Measurements from ENCODE around the gene NCDN.

The NCDN gene

GRCh38 chr1:35557611-35558373, at the start of gene NCDN:
Gene NCDN, plus strand, starts transcription at chr1:35557799. Its CDS starts 392 bp downstream, at chr1:35558191.
- DNase-seq (ENCODE audit: low read depth, low spot score), result peak; percentile 89

- no peak for DNase-seq (ENCODE audit: low read depth, low spot score)
These were observed 49.7 kb upstream of the NCDN start for GRCh38 chr1:35507947-35508346.

GRCh38 chr1:35509558-35509957, 48.0 kb upstream of the NCDN start:
- DNase-seq (ENCODE audit: low read depth, low spot score), result no peak

GRCh38 chr1:35511305-35511704, 46.3 kb upstream of the NCDN start:
- DNase-seq (ENCODE audit: low read depth, low spot score), result no peak

- no peak for DNase-seq (ENCODE audit: low read depth, low spot score)
These were observed 39.4 kb upstream of the NCDN start for GRCh38 chr1:35518183-35518582.

GRCh38 chr1:35519432-35519831, 38.2 kb upstream of the NCDN start:
- no peak for DNase-seq (ENCODE audit: low read depth, low spot score)

- no peak for DNase-seq (ENCODE audit: low read depth, low spot score)
These were observed 33.5 kb upstream of the NCDN start for GRCh38 chr1:35524106-35524505.

GRCh38 chr1:35530168-35530567, 27.4 kb upstream of the NCDN start:
- no peak for DNase-seq (ENCODE audit: low read depth, low spot score)

- no peak for DNase-seq (ENCODE audit: low read depth, low spot score)
These were observed 26.7 kb upstream of the NCDN start for GRCh38 chr1:35530946-35531345.

GRCh38 chr1:35531368-35531767, 26.2 kb upstream of the NCDN start:
- DNase-seq (ENCODE audit: low read depth, low spot score), result no peak

- no peak for DNase-seq (ENCODE audit: low read depth, low spot score)
These were observed 24.9 kb upstream of the NCDN start for GRCh38 chr1:35532497-35533223.

GRCh38 chr1:35533586-35533985, 24.0 kb upstream of the NCDN start:
- DNase-seq (ENCODE audit: low read depth, low spot score), result no peak

- DNase-seq (ENCODE audit: low read depth, low spot score), result no peak
These were observed 22.4 kb upstream of the NCDN start for GRCh38 chr1:35535243-35535642.

- DNase-seq (ENCODE audit: low read depth, low spot score), result no peak
These were observed 20.9 kb upstream of the NCDN start for GRCh38 chr1:35536556-35537162.

GRCh38 chr1:35537806-35538205, 19.8 kb upstream of the NCDN start:
- DNase-seq (ENCODE audit: low read depth, low spot score), result no peak

GRCh38 chr1:35539073-35539823, 18.4 kb upstream of the NCDN start:
- no peak for DNase-seq (ENCODE audit: low read depth, low spot score)

- DNase-seq (ENCODE audit: low read depth, low spot score), result no peak
These were observed 17.8 kb upstream of the NCDN start for GRCh38 chr1:35539824-35540261.

GRCh38 chr1:35544976-35545375, 12.6 kb upstream of the NCDN start:
- no peak for DNase-seq (ENCODE audit: low read depth, low spot score)

- DNase-seq (ENCODE audit: low read depth, low spot score), result no peak
These were observed 11.0 kb upstream of the NCDN start for GRCh38 chr1:35546614-35547013.

GRCh38 chr1:35553851-35554250, 3.7 kb upstream of the NCDN start:
- no peak for DNase-seq (ENCODE audit: low read depth, low spot score)

GRCh38 chr1:35554266-35555211, 3.1 kb upstream of the NCDN start:
- DNase-seq (ENCODE audit: low read depth, low spot score), result peak; percentile 75

All from iPS DF 19.7 (cell line).